ENCODE data around the gene DENND2D.

The DENND2D gene

DNA sequence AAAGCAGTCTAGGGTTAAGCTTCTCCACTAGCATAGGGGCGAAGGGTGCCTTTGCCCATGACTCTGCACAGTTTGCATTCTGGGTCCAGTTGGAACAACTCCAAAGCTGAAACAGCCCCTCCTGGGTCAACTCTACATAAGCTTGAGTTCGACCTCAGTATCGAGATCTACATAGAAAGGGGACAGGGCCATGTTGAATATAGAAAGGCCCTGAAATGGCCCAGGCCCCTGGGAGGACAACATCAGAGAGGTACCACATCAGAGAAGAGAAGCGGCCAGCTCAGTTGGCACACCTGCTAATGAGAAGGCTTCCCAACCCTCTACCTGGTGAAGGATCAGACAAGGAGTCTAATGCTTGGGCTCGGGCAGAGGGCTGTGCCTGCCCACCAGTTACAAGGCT, 1.6 kb downstream of the DENND2D start:
- DNase-seq: no peak
- Histone ChIP-seq H3K27me3 (ENCODE audit: insufficient read depth, low read depth, severe bottlenecking) (no peaks in the 10 kb centered on the region), H3K4me3 (ENCODE audit: low read depth, low read length) (no peak overlapping the region), H3K36me3 (no peaks in the 10 kb centered on the region), H3K27ac (no peak overlapping the region), H3K9me3 (ENCODE audit: severe bottlenecking) (no peaks in the 10 kb centered on the region)
- TF ChIP-seq, protein P1, sequence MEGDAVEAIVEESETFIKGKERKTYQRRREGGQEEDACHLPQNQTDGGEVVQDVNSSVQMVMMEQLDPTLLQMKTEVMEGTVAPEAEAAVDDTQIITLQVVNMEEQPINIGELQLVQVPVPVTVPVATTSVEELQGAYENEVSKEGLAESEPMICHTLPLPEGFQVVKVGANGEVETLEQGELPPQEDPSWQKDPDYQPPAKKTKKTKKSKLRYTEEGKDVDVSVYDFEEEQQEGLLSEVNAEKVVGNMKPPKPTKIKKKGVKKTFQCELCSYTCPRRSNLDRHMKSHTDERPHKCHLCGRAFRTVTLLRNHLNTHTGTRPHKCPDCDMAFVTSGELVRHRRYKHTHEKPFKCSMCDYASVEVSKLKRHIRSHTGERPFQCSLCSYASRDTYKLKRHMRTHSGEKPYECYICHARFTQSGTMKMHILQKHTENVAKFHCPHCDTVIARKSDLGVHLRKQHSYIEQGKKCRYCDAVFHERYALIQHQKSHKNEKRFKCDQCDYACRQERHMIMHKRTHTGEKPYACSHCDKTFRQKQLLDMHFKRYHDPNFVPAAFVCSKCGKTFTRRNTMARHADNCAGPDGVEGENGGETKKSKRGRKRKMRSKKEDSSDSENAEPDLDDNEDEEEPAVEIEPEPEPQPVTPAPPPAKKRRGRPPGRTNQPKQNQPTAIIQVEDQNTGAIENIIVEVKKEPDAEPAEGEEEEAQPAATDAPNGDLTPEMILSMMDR (IDR thresholded peaks at IDR 0.05; ENCODE audit: low read depth, low read length): no peak

- no peaks in the 10 kb centered on the region for H3K36me3 ChIP-seq
- no peak overlapping the region for H3K4me3 ChIP-seq (ENCODE audit: low read depth, low read length)
- no peaks in the 10 kb centered on the region for H3K27me3 ChIP-seq (ENCODE audit: insufficient read depth, low read depth, severe bottlenecking)
- no peak overlapping the region for H3K27ac ChIP-seq
- DNase-seq: peak; percentile 59
- TF ChIP-seq, protein P1 (IDR thresholded peaks at IDR 0.05; ENCODE audit: low read depth, low read length): peak; percentile 80
- H3K9me3 ChIP-seq (ENCODE audit: severe bottlenecking): no peaks in the 10 kb centered on the region
Measured at GRCh38 chr1:111197598-111198284, 2.7 kb downstream of the DENND2D start.

GRCh38 chr1:111196213-111196612, 4.2 kb downstream of the DENND2D start:
- no peaks in the 10 kb centered on the region for H3K9me3 ChIP-seq (ENCODE audit: severe bottlenecking)
- no peak overlapping the region for H3K27ac ChIP-seq
- DNase-seq: no peak
- TF ChIP-seq, protein P1 (IDR thresholded peaks at IDR 0.05; ENCODE audit: low read depth, low read length): no peak
- no peak overlapping the region for H3K4me3 ChIP-seq (ENCODE audit: low read depth, low read length)
- H3K27me3 ChIP-seq (ENCODE audit: insufficient read depth, low read depth, severe bottlenecking): no peaks in the 10 kb centered on the region
- no peaks in the 10 kb centered on the region for H3K36me3 ChIP-seq

- no peaks in the 10 kb centered on the region for H3K9me3 ChIP-seq (ENCODE audit: severe bottlenecking)
Measured at GRCh38 chr1:111195002-111195684, 5.3 kb downstream of the DENND2D start.

GRCh38 chr1:111193712-111194480, 6.5 kb downstream of the DENND2D start:
- Histone ChIP-seq H3K27me3 (ENCODE audit: insufficient read depth, low read depth, severe bottlenecking) (no peaks in the 10 kb centered on the region), H3K27ac (no peak overlapping the region), H3K4me3 (ENCODE audit: low read depth, low read length) (no peak overlapping the region), H3K36me3 (no peaks in the 10 kb centered on the region), H3K9me3 (ENCODE audit: severe bottlenecking) (no peaks in the 10 kb centered on the region)
- no peak for DNase-seq
- TF ChIP-seq, protein P1 (IDR thresholded peaks at IDR 0.05; ENCODE audit: low read depth, low read length): no peak

More at GRCh38 chr1:111195002-111195684, 5.3 kb downstream of the DENND2D start:
- Histone ChIP-seq H3K27me3 (ENCODE audit: insufficient read depth, low read depth, severe bottlenecking) (no peaks in the 10 kb centered on the region), H3K36me3 (no peaks in the 10 kb centered on the region), H3K4me3 (ENCODE audit: low read depth, low read length) (no peak overlapping the region), H3K27ac (no peak overlapping the region)
- TF ChIP-seq, protein P1 (IDR thresholded peaks at IDR 0.05; ENCODE audit: low read depth, low read length): no peak
- no peak for DNase-seq
